ENCODE results near the gene SSH2. TPM values are rescaled to one million over a fixed set of nuclear protein-coding genes. Genes with fewer than 3 reads are reported as not detected.
A peak's percentile ranks its signal among the peaks of the same experiment; 100 is the strongest.

Gene SSH2
- total and polyA plus RNA-seq, 2 of the 13 experiments (the other 11 are each of a cell fraction or from before 2014, with no cell fraction given), result 6.0 to 6.4 TPM

DNA sequence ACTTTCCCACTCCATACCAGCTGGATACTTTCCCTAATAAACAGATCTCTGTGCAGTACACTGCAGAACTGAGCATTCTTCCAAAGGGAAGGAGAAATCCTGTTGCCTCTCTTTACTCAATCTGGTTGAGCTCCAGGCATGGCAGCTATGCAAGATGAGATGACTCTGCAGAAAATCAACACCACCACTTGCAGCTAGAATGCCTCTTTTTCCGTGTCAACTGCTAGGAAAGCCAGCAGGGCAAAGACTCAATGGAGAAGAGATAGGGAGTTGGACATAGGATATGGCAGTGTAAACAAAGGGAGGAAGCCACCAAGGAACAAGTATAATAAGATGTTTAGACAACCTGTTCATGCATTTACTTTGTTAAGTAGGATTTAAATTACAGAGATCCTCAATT is 266.9 kb downstream of the SSH2 start (continued):
- TF ChIP-seq BHLHE40 (IDR thresholded peaks at IDR 0.05; ENCODE audit: low read length) (no peak), ZNF644 (CRISPR knock-in tag; IDR thresholded peaks at IDR 0.05; ENCODE audit: low read depth) (peak; percentile 74; the same call in 1 of the 2 replicates), SAFB2 (CRISPR knock-in tag; IDR thresholded peaks at IDR 0.05; ENCODE audit: borderline replicate concordance, low read depth) (no peak), MAFG (CRISPR knock-in tag; IDR thresholded peaks at IDR 0.05) (peak; percentile 75; the same call in 1 of the 2 replicates), ZNF567 (CRISPR knock-in tag; IDR thresholded peaks at IDR 0.05; ENCODE audit: borderline replicate concordance) (no peak), TBX2 (CRISPR knock-in tag; IDR thresholded peaks at IDR 0.05; ENCODE audit: borderline replicate concordance) (no peak), ZNF543 (CRISPR knock-in tag; IDR thresholded peaks at IDR 0.05) (no peak), CBFB (CRISPR knock-in tag; IDR thresholded peaks at IDR 0.05) (no peak), ZNF7 (CRISPR knock-in tag; IDR thresholded peaks at IDR 0.05) (no peak), NFE2 (CRISPR knock-in tag; IDR thresholded peaks at IDR 0.05) (peak; percentile 93), SIX1 (CRISPR knock-in tag; IDR thresholded peaks at IDR 0.05; ENCODE audit: borderline replicate concordance) (peak; percentile 35; the same call in 1 of the 2 replicates), NR1H2 (CRISPR knock-in tag; IDR thresholded peaks at IDR 0.05; ENCODE audit: borderline replicate concordance, low read depth) (no peak), SRSF1 (optimal IDR thresholded peaks at IDR 0.05; ENCODE audit: low read depth, low read length) (no peak), FOXA3 (CRISPR knock-in tag; IDR thresholded peaks at IDR 0.05) (peak; percentile 55; the same call in 1 of the 2 replicates), FOXA1 (IDR thresholded peaks at IDR 0.05) (no peak), FOXA1 (CRISPR knock-in tag; IDR thresholded peaks at IDR 0.05) (peak; percentile 68)
- TF ChIP-seq, protein P1, sequence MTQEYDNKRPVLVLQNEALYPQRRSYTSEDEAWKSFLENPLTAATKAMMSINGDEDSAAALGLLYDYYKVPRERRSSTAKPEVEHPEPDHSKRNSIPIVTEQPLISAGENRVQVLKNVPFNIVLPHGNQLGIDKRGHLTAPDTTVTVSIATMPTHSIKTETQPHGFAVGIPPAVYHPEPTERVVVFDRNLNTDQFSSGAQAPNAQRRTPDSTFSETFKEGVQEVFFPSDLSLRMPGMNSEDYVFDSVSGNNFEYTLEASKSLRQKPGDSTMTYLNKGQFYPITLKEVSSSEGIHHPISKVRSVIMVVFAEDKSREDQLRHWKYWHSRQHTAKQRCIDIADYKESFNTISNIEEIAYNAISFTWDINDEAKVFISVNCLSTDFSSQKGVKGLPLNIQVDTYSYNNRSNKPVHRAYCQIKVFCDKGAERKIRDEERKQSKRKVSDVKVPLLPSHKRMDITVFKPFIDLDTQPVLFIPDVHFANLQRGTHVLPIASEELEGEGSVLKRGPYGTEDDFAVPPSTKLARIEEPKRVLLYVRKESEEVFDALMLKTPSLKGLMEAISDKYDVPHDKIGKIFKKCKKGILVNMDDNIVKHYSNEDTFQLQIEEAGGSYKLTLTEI (CRISPR knock-in tag; conservative IDR thresholded peaks at IDR 0.05), result no peak
- TF ChIP-seq, protein P2, sequence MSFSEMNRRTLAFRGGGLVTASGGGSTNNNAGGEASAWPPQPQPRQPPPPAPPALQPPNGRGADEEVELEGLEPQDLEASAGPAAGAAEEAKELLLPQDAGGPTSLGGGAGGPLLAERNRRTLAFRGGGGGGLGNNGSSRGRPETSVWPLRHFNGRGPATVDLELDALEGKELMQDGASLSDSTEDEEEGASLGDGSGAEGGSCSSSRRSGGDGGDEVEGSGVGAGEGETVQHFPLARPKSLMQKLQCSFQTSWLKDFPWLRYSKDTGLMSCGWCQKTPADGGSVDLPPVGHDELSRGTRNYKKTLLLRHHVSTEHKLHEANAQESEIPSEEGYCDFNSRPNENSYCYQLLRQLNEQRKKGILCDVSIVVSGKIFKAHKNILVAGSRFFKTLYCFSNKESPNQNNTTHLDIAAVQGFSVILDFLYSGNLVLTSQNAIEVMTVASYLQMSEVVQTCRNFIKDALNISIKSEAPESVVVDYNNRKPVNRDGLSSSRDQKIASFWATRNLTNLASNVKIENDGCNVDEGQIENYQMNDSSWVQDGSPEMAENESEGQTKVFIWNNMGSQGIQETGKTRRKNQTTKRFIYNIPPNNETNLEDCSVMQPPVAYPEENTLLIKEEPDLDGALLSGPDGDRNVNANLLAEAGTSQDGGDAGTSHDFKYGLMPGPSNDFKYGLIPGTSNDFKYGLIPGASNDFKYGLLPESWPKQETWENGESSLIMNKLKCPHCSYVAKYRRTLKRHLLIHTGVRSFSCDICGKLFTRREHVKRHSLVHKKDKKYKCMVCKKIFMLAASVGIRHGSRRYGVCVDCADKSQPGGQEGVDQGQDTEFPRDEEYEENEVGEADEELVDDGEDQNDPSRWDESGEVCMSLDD (CRISPR knock-in tag; IDR thresholded peaks at IDR 0.05; ENCODE audit: borderline replicate concordance), result no peak
- TF ChIP-seq, protein P3, sequence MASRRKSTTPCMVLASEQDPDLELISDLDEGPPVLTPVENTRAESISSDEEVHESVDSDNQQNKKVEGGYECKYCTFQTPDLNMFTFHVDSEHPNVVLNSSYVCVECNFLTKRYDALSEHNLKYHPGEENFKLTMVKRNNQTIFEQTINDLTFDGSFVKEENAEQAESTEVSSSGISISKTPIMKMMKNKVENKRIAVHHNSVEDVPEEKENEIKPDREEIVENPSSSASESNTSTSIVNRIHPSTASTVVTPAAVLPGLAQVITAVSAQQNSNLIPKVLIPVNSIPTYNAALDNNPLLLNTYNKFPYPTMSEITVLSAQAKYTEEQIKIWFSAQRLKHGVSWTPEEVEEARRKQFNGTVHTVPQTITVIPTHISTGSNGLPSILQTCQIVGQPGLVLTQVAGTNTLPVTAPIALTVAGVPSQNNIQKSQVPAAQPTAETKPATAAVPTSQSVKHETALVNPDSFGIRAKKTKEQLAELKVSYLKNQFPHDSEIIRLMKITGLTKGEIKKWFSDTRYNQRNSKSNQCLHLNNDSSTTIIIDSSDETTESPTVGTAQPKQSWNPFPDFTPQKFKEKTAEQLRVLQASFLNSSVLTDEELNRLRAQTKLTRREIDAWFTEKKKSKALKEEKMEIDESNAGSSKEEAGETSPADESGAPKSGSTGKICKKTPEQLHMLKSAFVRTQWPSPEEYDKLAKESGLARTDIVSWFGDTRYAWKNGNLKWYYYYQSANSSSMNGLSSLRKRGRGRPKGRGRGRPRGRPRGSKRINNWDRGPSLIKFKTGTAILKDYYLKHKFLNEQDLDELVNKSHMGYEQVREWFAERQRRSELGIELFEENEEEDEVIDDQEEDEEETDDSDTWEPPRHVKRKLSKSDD (CRISPR knock-in tag; IDR thresholded peaks at IDR 0.05; ENCODE audit: low read depth), result no peak
- TF ChIP-seq, protein P4, sequence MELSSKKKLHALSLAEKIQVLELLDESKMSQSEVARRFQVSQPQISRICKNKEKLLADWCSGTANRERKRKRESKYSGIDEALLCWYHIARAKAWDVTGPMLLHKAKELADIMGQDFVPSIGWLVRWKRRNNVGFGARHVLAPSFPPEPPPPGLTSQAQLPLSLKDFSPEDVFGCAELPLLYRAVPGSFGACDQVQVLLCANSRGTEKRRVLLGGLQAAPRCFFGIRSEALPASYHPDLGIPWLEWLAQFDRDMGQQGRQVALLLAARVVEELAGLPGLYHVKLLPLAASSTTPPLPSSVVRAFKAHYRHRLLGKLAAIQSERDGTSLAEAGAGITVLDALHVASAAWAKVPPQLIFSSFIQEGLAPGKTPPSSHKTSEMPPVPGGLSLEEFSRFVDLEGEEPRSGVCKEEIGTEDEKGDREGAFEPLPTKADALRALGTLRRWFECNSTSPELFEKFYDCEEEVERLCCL (CRISPR knock-in tag; IDR thresholded peaks at IDR 0.05; ENCODE audit: borderline replicate concordance), result no peak
- TF ChIP-seq, protein P5, sequence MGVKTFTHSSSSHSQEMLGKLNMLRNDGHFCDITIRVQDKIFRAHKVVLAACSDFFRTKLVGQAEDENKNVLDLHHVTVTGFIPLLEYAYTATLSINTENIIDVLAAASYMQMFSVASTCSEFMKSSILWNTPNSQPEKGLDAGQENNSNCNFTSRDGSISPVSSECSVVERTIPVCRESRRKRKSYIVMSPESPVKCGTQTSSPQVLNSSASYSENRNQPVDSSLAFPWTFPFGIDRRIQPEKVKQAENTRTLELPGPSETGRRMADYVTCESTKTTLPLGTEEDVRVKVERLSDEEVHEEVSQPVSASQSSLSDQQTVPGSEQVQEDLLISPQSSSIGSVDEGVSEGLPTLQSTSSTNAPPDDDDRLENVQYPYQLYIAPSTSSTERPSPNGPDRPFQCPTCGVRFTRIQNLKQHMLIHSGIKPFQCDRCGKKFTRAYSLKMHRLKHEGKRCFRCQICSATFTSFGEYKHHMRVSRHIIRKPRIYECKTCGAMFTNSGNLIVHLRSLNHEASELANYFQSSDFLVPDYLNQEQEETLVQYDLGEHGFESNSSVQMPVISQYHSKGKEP (CRISPR knock-in tag; IDR thresholded peaks at IDR 0.05), result no peak

Measured in HepG2 (cell line).